ENCODE results near the gene CNTNAP5.

CNTNAP5 gene

DNA sequence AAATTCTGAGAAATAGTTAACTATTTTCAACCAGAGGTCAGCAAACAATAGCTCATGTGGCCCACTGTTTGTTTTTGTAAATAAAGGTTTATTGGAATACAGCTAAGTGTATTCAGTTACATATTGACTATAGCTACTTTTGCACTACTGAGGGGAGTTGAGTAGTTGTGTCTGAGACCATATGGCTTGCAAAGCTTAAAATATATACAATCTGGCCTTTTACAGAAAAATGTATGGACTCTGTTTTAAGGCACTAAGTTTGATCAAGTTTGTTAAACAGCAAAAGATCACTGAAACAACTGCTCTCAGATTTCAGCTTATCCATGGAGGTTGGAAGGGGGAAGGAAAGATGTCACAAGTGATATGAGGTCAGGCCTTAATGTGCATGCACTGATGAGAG, 667.1 kb downstream of the CNTNAP5 start:
- no peak for DNase-seq (ENCODE audit: low read depth, low spot score)
- no peaks in the 10 kb centered on the region for H3K9me3 ChIP-seq (ENCODE audit: control insufficient read depth, insufficient read depth, low read length)
- no peaks in the 10 kb centered on the region for H3K4me1 ChIP-seq (ENCODE audit: control insufficient read depth, insufficient read depth, low read length)
- H3K27ac ChIP-seq (ENCODE audit: low read length), result no peak overlapping the region
- no peaks in the 10 kb centered on the region for H3K27me3 ChIP-seq (ENCODE audit: control insufficient read depth, insufficient read depth, low read length)
- H3K36me3 ChIP-seq (ENCODE audit: control insufficient read depth, insufficient read depth, low read length), result no peaks in the 10 kb centered on the region
- no peak overlapping the region for H3K4me3 ChIP-seq (ENCODE audit: low read length)

DNA sequence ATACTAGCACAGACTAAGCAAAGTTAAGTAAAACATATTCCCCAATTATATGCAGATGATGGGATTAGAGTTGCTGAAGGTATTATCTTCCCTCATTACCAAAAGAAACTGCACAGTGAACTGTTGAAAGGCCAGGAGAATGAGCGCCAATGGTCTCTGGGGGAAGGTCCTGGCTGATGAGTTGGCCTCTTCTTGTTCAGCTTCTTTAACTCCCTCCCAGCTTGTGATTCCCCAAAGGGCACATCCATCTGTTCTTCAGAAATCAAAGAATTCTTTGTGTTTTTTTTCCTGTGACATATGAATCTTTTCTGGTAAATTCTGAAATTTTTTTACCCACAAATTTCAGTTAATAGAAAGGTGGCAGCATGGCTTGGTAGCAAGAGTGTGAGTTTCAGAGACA, 667.6 kb downstream of the CNTNAP5 start:
- Histone ChIP-seq H3K4me3 (ENCODE audit: low read length) (no peak overlapping the region), H3K9me3 (ENCODE audit: control insufficient read depth, insufficient read depth, low read length) (no peaks in the 10 kb centered on the region), H3K36me3 (ENCODE audit: control insufficient read depth, insufficient read depth, low read length) (no peaks in the 10 kb centered on the region), H3K27me3 (ENCODE audit: control insufficient read depth, insufficient read depth, low read length) (no peaks in the 10 kb centered on the region), H3K4me1 (ENCODE audit: control insufficient read depth, insufficient read depth, low read length) (no peaks in the 10 kb centered on the region), H3K27ac (ENCODE audit: low read length) (no peak overlapping the region)
- no peak for DNase-seq (ENCODE audit: low read depth, low spot score)
- no CpG with 5 or more reads among the region's 1 CpG for WGBS (ENCODE audit: insufficient coverage, insufficient read length)

GRCh38 chr2:124693156-124693555, 668.1 kb downstream of the CNTNAP5 start:
- no peaks in the 10 kb centered on the region for H3K4me1 ChIP-seq (ENCODE audit: control insufficient read depth, insufficient read depth, low read length)
- no CpG with 5 or more reads among the region's 1 CpG for WGBS (ENCODE audit: insufficient coverage, insufficient read length)
- no peaks in the 10 kb centered on the region for H3K9me3 ChIP-seq (ENCODE audit: control insufficient read depth, insufficient read depth, low read length)
- DNase-seq (ENCODE audit: low read depth, low spot score), result no peak
- H3K27me3 ChIP-seq (ENCODE audit: control insufficient read depth, insufficient read depth, low read length), result no peaks in the 10 kb centered on the region
- H3K27ac ChIP-seq (ENCODE audit: low read length), result no peak overlapping the region
- no peak overlapping the region for H3K4me3 ChIP-seq (ENCODE audit: low read length)
- H3K36me3 ChIP-seq (ENCODE audit: control insufficient read depth, insufficient read depth, low read length), result no peaks in the 10 kb centered on the region

DNA sequence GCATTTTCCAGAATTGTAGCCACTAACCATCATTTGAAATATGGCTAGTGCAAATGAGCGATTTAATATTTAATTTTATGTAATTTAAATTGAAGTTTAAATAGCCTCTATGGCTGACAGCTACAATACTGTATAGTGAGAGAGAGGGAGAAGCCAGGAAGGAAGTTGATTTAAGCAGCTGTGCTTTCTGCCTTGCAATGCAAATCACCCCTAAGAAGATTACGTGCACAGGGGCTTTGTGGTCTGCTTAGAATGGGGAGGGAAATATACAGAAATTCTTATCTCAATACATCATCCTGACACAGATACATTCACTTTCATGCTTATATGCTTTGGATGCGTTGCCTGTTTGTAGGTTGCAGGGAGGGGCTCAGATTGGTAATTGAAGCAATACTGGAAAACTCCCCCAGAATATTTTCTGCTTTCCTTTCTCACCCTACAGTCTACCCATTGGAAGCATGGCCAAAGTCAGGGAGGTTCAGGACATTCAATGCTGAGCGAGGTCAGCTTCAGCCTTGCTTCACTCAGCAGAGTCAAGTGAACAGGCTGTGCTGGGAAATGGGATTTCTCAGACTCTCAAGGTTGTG, 674.0 kb downstream of the CNTNAP5 start:
- H3K36me3 ChIP-seq (ENCODE audit: control insufficient read depth, insufficient read depth, low read length), result no peaks in the 10 kb centered on the region
- no peak overlapping the region for H3K27ac ChIP-seq (ENCODE audit: low read length)
- no peaks in the 10 kb centered on the region for H3K9me3 ChIP-seq (ENCODE audit: control insufficient read depth, insufficient read depth, low read length)
- H3K4me1 ChIP-seq (ENCODE audit: control insufficient read depth, insufficient read depth, low read length), result no peaks in the 10 kb centered on the region
- no CpG with 5 or more reads among the region's 4 CpGs for WGBS (ENCODE audit: insufficient coverage, insufficient read length)
- H3K4me3 ChIP-seq (ENCODE audit: low read length), result no peak overlapping the region
- no peak for DNase-seq (ENCODE audit: low read depth, low spot score)
- no peaks in the 10 kb centered on the region for H3K27me3 ChIP-seq (ENCODE audit: control insufficient read depth, insufficient read depth, low read length)

GRCh38 chr2:124702777-124703176, 677.7 kb downstream of the CNTNAP5 start:
- no peaks in the 10 kb centered on the region for H3K9me3 ChIP-seq (ENCODE audit: control insufficient read depth, insufficient read depth, low read length)
- no peaks in the 10 kb centered on the region for H3K36me3 ChIP-seq (ENCODE audit: control insufficient read depth, insufficient read depth, low read length)
- H3K27me3 ChIP-seq (ENCODE audit: control insufficient read depth, insufficient read depth, low read length), result no peaks in the 10 kb centered on the region
- no peak for DNase-seq (ENCODE audit: low read depth, low spot score)
- H3K4me3 ChIP-seq (ENCODE audit: low read length), result no peak overlapping the region
- H3K27ac ChIP-seq (ENCODE audit: low read length), result no peak overlapping the region
- H3K4me1 ChIP-seq (ENCODE audit: control insufficient read depth, insufficient read depth, low read length), result no peaks in the 10 kb centered on the region

DNA sequence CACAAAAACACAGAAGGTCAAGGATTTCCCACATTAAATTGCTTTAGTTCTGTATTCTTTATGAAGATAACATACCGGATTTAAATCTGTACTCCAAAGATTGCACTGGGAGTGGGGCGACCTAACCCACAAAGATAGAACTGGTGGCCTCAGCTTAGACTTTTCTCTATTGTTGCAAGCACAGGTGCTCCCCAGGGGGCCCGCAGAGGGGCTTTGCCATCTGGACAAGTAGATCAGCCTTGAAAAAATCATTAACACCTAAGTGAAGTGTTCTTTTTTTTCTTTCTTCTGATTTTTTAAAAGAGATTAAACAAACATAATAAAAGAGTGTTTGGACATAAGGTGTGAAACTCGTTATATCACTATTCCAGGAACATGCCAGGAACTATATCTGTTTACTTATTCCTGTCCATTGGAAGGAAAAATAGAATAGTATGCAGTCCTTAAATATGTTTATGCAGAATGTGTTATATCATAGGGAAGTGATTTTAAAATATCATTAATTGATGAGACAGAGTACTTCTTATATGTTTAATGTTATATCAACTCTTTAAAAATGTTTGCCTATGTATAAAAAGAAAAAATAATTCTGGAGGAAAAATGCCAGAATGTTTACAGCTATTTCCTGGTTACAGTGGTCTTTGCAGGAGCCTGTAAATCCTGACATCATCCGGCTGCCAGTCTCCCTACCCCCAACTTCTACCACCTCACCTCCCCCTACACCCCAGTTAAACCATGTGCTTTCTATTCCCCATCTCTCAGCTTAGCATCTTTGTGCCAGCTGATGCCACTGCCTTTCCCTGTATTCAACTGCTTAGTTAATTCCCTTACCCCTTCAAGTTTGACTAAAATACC, 679.2 kb downstream of the CNTNAP5 start:
- Histone ChIP-seq H3K36me3 (ENCODE audit: control insufficient read depth, insufficient read depth, low read length) (no peaks in the 10 kb centered on the region), H3K27ac (ENCODE audit: low read length) (no peak overlapping the region), H3K9me3 (ENCODE audit: control insufficient read depth, insufficient read depth, low read length) (no peaks in the 10 kb centered on the region), H3K27me3 (ENCODE audit: control insufficient read depth, insufficient read depth, low read length) (no peaks in the 10 kb centered on the region), H3K4me3 (ENCODE audit: low read length) (no peak overlapping the region), H3K4me1 (ENCODE audit: control insufficient read depth, insufficient read depth, low read length) (no peaks in the 10 kb centered on the region)
- DNase-seq (ENCODE audit: low read depth, low spot score), result no peak
- WGBS (ENCODE audit: insufficient coverage, insufficient read length), result no CpG with 5 or more reads among the region's 5 CpGs

DNA sequence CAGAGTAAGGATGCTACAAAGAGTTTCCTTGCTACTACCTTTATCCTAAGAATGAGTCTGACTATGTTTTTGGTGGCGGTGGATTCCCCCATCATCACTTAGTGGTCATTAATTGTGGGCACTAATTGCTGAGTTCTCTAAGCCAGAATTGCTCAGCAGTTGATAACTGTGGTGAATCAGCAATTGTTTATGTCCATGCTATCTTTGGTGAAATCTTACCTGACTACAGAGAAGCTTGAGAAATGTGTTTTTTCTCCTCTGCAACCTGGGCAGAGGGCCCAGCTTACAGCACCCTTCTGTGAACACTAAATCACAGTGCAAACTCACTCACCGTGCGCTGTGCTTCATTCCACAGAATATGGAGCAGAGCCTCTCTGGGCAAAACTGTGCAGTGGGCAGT, 683.6 kb downstream of the CNTNAP5 start:
- no peak for DNase-seq (ENCODE audit: low read depth, low spot score)
- H3K36me3 ChIP-seq (ENCODE audit: control insufficient read depth, insufficient read depth, low read length), result no peaks in the 10 kb centered on the region
- no CpG with 5 or more reads among the region's 3 CpGs for WGBS (ENCODE audit: insufficient coverage, insufficient read length)
- no peaks in the 10 kb centered on the region for H3K27me3 ChIP-seq (ENCODE audit: control insufficient read depth, insufficient read depth, low read length)
- no peak overlapping the region for H3K4me3 ChIP-seq (ENCODE audit: low read length)
- no peak overlapping the region for H3K27ac ChIP-seq (ENCODE audit: low read length)
- H3K4me1 ChIP-seq (ENCODE audit: control insufficient read depth, insufficient read depth, low read length), result no peaks in the 10 kb centered on the region
- H3K9me3 ChIP-seq (ENCODE audit: control insufficient read depth, insufficient read depth, low read length), result no peaks in the 10 kb centered on the region

DNA sequence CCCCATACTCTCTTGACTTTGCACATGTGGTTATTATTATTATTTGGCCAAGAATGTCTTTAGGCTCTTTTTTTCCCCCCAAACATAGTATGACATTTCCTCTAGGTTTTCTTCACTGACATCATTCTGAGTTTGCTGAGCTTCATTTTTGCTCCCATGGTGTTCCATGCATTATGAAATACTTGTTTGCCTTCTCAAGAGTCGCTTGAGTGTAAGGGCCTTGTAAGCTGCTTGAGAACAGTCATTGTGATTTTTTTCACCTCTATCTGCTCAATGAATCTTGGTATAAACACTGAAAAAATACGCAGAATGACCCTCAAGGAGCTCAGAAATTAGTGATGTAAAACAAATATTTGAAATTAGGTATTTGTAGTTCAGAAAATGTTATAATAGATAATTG, 688.9 kb downstream of the CNTNAP5 start:
- H3K4me3 ChIP-seq (ENCODE audit: low read length), result no peak overlapping the region
- H3K27me3 ChIP-seq (ENCODE audit: control insufficient read depth, insufficient read depth, low read length), result no peaks in the 10 kb centered on the region
- H3K9me3 ChIP-seq (ENCODE audit: control insufficient read depth, insufficient read depth, low read length), result no peaks in the 10 kb centered on the region
- H3K36me3 ChIP-seq (ENCODE audit: control insufficient read depth, insufficient read depth, low read length), result no peaks in the 10 kb centered on the region
- no peaks in the 10 kb centered on the region for H3K4me1 ChIP-seq (ENCODE audit: control insufficient read depth, insufficient read depth, low read length)
- no peak for DNase-seq (ENCODE audit: low read depth, low spot score)
- no CpG with 5 or more reads among the region's 2 CpGs for WGBS (ENCODE audit: insufficient coverage, insufficient read length)
- no peak overlapping the region for H3K27ac ChIP-seq (ENCODE audit: low read length)

GRCh38 chr2:124725187-124725586, 700.1 kb downstream of the CNTNAP5 start:
- H3K36me3 ChIP-seq (ENCODE audit: control insufficient read depth, insufficient read depth, low read length), result no peaks in the 10 kb centered on the region
- no peak overlapping the region for H3K27ac ChIP-seq (ENCODE audit: low read length)
- H3K9me3 ChIP-seq (ENCODE audit: control insufficient read depth, insufficient read depth, low read length), result no peaks in the 10 kb centered on the region
- no peak overlapping the region for H3K4me3 ChIP-seq (ENCODE audit: low read length)
- no peak for DNase-seq (ENCODE audit: low read depth, low spot score)
- H3K4me1 ChIP-seq (ENCODE audit: control insufficient read depth, insufficient read depth, low read length), result no peaks in the 10 kb centered on the region
- H3K27me3 ChIP-seq (ENCODE audit: control insufficient read depth, insufficient read depth, low read length), result no peaks in the 10 kb centered on the region

- Histone ChIP-seq H3K4me3 (ENCODE audit: low read length) (no peak overlapping the region), H3K4me1 (ENCODE audit: control insufficient read depth, insufficient read depth, low read length) (no peaks in the 10 kb centered on the region), H3K27me3 (ENCODE audit: control insufficient read depth, insufficient read depth, low read length) (no peaks in the 10 kb centered on the region), H3K36me3 (ENCODE audit: control insufficient read depth, insufficient read depth, low read length) (no peaks in the 10 kb centered on the region), H3K27ac (ENCODE audit: low read length) (no peak overlapping the region), H3K9me3 (ENCODE audit: control insufficient read depth, insufficient read depth, low read length) (no peaks in the 10 kb centered on the region)
- no CpG with 5 or more reads among the region's 2 CpGs for WGBS (ENCODE audit: insufficient coverage, insufficient read length)
- DNase-seq (ENCODE audit: low read depth, low spot score), result no peak
Measured at GRCh38 chr2:124740636-124741035, 715.5 kb downstream of the CNTNAP5 start.

GRCh38 chr2:124753842-124754241, 728.8 kb downstream of the CNTNAP5 start:
- H3K27me3 ChIP-seq (ENCODE audit: control insufficient read depth, insufficient read depth, low read length), result no peaks in the 10 kb centered on the region
- peak; percentile 9 for DNase-seq (ENCODE audit: low read depth, low spot score)
- H3K4me1 ChIP-seq (ENCODE audit: control insufficient read depth, insufficient read depth, low read length), result no peaks in the 10 kb centered on the region
- WGBS (ENCODE audit: insufficient coverage, insufficient read length), result no CpG with 5 or more reads among the region's 3 CpGs
- H3K4me3 ChIP-seq (ENCODE audit: low read length), result no peak overlapping the region
- no peaks in the 10 kb centered on the region for H3K9me3 ChIP-seq (ENCODE audit: control insufficient read depth, insufficient read depth, low read length)
- H3K27ac ChIP-seq (ENCODE audit: low read length), result no peak overlapping the region
- H3K36me3 ChIP-seq (ENCODE audit: control insufficient read depth, insufficient read depth, low read length), result no peaks in the 10 kb centered on the region
